ENCODE results near the gene GSC2. TPM values are rescaled to one million over a fixed set of nuclear protein-coding genes. Genes with fewer than 3 reads are reported as not detected.

Gene GSC2, protein sequence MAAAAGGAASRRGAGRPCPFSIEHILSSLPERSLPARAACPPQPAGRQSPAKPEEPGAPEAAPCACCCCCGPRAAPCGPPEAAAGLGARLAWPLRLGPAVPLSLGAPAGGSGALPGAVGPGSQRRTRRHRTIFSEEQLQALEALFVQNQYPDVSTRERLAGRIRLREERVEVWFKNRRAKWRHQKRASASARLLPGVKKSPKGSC
- total RNA-seq = not detected

DNA sequence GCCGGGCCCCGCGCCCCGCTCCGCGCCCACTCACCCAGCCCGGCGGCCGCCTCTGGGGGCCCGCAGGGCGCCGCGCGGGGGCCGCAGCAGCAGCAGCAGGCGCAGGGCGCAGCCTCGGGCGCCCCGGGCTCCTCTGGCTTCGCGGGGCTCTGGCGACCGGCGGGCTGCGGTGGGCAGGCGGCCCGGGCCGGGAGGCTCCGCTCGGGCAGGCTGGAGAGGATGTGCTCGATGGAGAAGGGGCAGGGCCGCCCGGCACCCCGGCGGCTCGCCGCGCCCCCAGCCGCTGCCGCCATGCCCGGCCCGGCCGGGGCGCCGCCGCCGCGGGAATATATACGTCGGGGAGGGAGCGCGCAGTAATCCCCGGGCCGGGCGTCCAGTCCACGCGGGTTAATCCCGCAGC lies at the start of gene GSC2:
Gene GSC2, minus strand, starts transcription at position 302 of the 400 bp plus-strand sequence. Its CDS starts 9 bp downstream, at position 293.
- ATAC-seq (no peak), DNase-seq (ENCODE audit: low spot score in 2 of 2) (no peak)
- Mint-ChIP-seq H3K36me3 (peaks cover 14 to 21% of the 10 kb centered on the region in 2 donors), H3K9me3 (no peaks in the 10 kb centered on the region), H3K27ac (no peak within 1 kb of the TSS)

DNA sequence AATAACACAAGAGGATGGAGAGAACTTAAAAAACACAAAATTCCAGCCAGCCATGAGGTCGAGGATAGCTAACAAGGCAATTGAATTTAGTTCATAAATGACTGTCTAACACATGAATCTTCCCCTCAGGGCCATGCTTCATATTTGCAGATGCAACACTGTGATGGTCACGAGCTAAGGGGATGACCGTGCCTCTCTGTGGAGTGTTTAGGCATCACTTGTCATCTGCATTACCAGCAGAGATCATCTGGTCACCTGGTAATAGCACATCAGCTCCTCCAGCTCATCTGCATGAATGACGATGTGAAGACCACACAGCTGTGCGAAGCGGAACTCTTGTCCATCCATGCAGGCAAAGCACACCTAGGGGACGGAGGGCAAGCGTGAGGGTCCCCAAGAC lies 49.4 kb upstream of the GSC2 start:
- DNase-seq (ENCODE audit: low spot score in 2 of 2) (no peak), ATAC-seq (no peak)
- H3K27ac Mint-ChIP-seq = no peak overlapping the region
- H3K36me3 Mint-ChIP-seq = no peaks in the 10 kb centered on the region
- peaks cover 0 to 3% of the 10 kb centered on the region in 2 donors for H3K9me3 Mint-ChIP-seq

DNA sequence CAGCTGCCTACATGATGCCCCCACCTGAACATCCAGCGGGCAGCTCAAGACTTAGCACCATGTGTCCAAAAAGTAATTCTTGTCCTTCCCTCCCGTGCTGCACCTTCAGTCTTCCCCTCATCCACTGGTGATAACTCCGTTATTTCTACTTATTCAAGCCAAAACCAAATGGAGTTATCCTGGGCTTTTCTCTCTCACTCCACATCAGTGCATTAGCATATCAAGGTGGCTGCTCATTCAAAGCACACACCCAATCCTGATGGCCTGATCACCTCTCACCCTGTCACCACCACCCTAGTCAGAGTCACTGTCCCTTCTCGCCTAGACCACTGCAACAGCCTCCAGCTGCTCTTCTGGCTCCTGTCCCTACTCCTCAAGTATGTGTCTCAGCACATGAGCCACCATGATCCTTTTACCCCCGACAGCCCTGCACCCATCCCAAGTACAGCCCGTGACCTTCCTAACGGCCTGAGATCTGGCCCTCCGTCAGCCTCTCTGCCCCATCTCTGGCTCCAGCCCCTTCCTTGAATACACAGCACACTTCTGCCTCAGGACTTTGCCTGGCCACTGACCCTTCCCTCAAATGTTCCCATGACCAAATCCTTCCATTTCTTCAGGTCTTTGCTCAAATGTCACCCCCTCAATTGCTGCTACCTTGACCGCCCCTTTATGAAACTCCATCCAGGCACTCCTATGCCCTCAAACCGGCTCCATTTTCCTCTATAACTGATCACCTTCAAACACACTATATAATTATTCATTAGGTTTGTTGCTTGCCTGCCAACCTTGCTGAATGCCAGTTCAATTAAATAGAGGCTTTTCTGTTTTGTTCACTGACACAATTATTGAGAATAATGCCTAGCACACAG lies 48.1 kb upstream of the GSC2 start:
- ATAC-seq (no peak), DNase-seq (ENCODE audit: low spot score in 2 of 2) (no peak)
- Mint-ChIP-seq H3K27ac (no peak overlapping the region), H3K36me3 (no peaks in the 10 kb centered on the region), H3K9me3 (peaks cover 0 to 3% of the 10 kb centered on the region in 2 donors)

DNA sequence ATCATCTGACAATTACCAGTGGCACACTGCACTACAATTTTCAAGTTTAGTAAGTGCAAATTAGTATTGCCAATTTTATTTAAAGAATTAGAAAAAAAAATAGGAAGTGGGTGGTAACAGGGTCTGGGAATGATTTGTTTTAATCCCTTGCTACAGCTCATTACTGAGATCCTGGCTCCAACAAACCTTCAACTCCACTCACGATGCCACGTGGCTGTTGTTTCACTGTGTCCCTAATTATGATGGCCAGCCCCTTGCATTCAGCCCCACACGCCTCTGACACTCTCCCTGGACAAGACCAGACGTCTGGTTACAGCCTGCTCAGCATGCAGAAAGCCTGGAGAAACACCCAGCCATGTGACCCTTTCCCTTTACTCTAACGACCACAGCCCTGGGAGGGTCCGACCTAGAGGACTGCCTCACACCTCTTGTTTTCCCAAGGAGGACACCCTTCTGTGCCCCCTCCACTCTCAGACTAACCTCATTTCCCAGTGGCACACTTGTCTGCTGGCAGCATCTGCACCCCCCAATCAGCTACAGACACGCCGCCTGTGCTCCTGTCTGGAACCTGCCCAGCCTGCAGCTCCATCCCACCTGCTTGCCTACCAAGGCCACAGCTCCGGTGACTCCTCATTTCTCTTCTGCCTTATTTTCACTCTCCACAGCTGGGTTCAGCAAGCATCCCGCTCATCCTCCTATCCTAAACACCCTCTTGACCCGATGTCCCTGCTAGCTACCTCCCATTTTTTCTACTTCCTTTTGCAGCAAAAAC lies 46.9 kb upstream of the GSC2 start:
- Mint-ChIP-seq H3K27ac (no peak overlapping the region), H3K36me3 (no peaks in the 10 kb centered on the region), H3K9me3 (no peaks in the 10 kb centered on the region)
- DNase-seq (ENCODE audit: low spot score in 2 of 2) (no peak), ATAC-seq (no peak)

DNA sequence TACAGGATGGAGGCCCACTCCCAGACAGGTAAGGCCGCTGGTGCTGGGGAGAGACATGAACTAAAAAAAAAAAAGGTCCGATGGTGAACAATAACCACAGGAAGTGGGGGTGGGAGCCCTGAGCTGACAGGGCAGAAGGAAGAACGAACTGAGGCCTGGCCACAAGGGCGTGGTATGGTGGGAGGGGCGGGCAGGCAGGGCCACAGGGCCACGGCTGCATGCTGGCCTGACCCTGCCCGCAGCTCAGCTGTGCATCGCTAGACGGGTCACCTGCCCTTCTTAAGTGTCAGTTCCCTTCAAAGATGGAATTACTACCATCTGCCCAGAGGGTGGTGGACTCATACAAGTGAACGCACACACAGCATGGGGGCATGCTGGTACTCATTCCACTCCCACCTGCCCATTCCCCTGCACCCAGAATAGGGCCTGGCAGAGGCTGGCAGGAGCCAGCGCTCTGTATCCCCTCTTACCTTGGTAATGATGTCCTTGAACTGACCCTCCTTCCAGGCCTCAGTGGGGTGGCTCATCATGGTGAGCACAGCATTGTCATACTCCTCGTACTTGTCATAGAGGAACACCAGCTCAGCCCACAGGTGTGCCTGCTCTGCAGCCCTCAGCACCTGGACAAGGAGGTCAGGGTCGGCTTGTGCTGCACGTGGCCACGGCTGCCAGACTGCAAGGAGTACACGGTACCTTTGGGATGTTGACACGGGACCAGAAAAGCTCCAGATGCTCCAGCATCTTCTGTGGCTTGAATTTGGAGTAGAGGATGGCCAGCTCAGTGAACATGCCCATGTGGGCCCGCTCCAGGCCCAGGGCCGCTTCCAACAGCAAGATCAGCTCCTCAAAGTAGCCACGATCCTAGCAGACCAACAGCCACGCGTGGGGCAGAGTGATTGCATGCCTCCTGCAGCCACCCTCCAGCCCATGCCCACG lies 46.0 kb upstream of the GSC2 start:
- Mint-ChIP-seq H3K36me3 (no peaks in the 10 kb centered on the region), H3K27ac (peak overlapping the region in 1 of 2 donors; percentile 17), H3K9me3 (no peaks in the 10 kb centered on the region)
- DNase-seq (ENCODE audit: low spot score in 2 of 2) (no peak), ATAC-seq (peak in 1 of 2 donors; percentile 45)

DNA sequence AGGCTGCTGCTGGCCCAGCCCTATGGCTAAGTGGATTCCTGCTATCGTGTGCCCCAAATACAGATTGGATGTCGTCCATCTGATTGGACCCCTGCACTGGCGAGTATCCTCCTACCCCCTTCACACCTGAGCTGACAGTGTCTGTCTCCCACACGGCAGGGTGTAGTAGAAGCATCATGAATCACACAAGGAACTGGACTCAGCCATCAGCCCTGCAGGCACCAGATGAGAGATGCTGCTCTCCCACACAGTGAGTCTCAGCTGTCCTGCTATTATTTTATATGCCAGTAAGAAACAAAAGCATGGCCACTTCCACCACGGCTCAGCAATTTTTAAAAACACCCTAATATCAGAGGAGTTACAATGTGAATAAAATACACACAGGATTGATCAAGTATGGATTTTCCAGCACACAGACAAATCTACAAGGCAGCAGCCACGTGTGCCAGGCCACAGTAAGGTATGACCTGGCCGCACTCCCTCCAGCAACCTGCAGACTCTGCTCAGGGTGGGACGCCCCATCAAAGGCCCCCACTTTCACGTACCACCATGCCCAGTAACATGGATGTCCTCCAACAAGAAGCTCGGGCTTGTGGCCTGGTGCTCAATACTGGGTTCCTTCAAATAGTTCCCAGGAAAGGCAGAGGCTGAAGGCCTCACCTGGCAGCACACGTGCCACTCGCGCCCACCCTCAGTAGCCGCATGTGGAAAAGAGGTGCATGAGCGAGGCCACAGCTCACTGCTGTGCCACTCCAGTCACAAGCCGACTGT lies 44.9 kb upstream of the GSC2 start:
- DNase-seq (ENCODE audit: low spot score in 2 of 2) = no peak
- H3K27ac Mint-ChIP-seq = peak overlapping the region in 1 of 2 donors; percentile 9
- H3K9me3 Mint-ChIP-seq = no peaks in the 10 kb centered on the region
- no peaks in the 10 kb centered on the region for H3K36me3 Mint-ChIP-seq
- no peak for ATAC-seq

DNA sequence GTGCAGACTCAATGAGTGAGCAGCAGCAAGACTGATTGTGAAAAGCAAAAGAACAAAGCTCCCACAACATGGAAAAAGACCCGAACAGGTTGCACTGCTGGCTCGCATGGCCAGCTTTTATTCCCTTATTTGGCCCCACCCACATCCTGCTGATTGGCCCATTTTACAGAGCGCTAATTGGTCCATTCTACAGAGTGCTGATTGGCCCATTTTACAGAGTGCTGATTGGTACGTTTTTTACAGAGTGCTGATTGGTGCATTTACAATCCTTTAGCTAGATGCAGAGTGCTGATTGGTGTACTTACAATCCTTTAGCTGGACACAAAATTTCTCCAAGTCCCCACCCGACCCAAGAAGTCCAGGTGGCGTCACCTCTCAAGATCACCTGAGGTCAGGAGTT lies 43.8 kb upstream of the GSC2 start:
- no peak overlapping the region for H3K27ac Mint-ChIP-seq
- ATAC-seq (no peak), DNase-seq (ENCODE audit: low spot score in 2 of 2) (no peak)
- H3K9me3 Mint-ChIP-seq = no peaks in the 10 kb centered on the region
- no peaks in the 10 kb centered on the region for H3K36me3 Mint-ChIP-seq

DNA sequence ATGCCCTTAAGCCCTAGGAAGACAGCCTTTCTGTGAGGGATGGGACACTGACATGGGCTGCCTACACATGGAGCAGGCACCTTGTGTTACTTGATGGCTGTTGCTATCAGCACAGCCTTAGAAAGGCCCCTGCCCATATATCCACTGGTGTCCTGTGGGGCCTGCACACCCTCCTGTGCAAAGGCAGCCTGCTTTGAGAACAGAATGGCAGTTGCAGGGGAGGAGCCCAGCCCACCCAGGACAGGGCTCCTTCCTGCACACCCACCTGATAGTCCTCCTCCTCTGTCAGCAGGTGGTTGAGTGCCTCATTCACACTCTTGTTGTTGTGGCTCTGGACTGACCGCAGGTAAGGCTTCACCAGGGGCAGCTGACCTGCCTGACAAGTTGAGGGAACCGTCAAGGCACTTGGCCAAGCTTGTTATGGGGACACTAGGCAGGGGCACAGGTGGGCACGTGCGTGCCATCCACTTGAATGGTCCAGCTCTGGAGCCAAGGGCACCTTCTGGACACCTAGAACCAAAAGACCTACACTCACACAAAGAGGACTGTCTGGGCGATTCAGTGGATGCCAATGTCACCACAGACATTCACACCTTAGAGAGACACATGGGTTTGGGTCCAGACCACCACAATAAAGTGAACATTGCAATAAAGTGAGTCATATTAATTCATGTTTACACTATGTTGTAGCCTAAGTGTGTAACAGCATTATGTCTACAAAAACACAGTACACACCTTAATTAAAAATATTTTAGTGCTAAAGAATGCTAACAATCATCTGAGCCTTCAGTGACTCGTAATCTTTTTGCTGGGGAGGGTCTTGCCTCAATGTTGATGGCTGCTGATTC lies 37.8 kb upstream of the GSC2 start:
- Mint-ChIP-seq H3K9me3 (no peaks in the 10 kb centered on the region), H3K27ac (no peak overlapping the region), H3K36me3 (no peaks in the 10 kb centered on the region)
- DNase-seq (ENCODE audit: low spot score in 2 of 2) = no peak
- ATAC-seq = no peak

DNA sequence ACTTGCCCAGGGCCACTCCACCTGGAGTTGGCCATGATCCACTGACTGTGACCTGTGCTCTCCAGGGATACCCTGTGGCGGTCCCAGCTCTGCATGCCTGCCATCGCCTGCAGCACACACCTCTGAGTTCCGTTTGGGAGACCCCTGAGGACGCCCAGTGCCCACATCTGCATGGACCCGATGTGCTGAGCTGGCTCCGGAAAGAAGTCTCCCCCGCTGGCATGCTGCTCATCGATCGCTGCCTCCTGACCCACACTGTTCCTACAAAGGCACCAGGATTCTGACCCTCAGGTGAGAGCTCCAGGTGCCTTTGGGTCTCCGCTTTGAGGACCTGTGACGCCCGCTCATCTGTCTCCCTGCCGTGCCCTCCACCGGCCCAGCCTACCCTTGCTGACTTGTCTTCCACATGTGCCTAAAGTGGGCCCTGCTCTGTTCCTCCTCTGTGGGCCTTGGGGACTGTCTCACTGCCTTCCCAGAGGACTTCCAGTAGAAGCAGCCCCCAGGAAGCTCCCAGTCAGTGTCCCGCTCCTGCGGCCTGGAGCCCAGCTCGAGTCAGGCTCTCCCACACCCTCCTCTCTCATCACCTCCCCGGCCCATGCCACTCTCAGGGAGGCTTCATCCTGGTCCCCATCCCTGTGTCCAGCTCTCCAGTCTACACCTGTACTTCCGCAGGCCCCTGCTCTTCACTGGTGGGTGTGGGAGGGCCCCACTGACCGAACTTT lies 34.3 kb upstream of the GSC2 start:
- no peak overlapping the region for H3K27ac Mint-ChIP-seq
- H3K9me3 Mint-ChIP-seq = no peaks in the 10 kb centered on the region
- no peaks in the 10 kb centered on the region for H3K36me3 Mint-ChIP-seq
- no peak for DNase-seq (ENCODE audit: low spot score in 2 of 2)
- ATAC-seq = no peak

DNA sequence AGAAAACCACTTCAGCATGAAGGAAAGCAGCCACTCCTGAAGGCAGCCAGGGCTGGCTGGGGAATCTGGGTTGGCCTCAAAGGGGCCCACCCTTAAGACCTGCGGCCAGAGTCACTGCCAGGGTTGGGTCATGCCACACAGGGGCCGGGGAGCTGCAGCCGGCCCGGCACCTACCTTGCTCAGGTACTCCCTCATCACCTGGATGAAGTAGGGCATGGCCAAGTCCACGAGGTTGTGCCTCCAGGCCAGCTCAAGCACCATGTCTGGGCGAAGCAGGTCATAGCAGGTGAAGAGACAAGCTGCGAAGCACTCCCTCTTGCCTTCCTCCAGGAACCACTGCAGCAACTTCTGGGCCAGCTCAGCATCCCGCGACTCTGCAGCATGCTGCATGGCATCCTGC lies 33.1 kb upstream of the GSC2 start:
- no peak for DNase-seq (ENCODE audit: low spot score in 2 of 2)
- Mint-ChIP-seq H3K27ac (peak overlapping the region in 1 of 2 donors; percentile 88), H3K9me3 (no peaks in the 10 kb centered on the region), H3K36me3 (no peaks in the 10 kb centered on the region)
- no peak for ATAC-seq

DNA sequence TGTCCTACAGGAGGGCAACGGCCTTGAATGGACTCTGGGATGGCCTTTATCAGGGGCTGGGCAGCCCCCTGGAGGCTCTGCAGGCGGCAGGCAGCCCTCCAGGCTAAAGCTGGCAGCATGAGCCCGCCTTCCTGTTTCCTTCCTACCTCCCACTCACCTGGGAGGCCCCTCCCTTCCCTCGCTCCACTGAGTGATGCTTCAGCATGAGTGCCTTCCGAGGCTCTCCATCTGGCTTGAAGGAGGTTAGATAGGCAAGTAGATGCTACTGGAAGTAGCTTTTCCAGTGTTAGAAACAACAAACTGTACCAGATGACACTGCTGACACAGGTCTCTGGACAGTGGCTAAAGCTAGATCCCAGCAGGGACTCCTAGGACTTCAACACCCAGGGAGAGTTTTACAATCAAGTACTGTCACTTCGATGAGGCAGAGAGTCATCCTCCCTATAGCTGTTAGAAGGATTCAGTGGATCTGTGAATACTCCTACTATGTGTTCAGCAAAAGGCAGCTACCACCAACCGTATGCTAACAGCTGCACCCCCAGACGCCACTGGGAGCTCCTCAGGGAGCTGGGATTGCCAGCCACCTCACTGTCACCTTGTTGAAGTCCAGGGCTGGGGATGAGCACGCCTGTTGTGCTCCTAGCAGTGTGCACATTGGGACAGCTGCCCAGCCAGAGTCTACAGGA lies 32.5 kb upstream of the GSC2 start:
- Mint-ChIP-seq H3K27ac (peak overlapping the region; percentile 84 to 88), H3K36me3 (no peaks in the 10 kb centered on the region), H3K9me3 (no peaks in the 10 kb centered on the region)
- DNase-seq (ENCODE audit: low spot score in 2 of 2) (no peak), ATAC-seq (no peak)

DNA sequence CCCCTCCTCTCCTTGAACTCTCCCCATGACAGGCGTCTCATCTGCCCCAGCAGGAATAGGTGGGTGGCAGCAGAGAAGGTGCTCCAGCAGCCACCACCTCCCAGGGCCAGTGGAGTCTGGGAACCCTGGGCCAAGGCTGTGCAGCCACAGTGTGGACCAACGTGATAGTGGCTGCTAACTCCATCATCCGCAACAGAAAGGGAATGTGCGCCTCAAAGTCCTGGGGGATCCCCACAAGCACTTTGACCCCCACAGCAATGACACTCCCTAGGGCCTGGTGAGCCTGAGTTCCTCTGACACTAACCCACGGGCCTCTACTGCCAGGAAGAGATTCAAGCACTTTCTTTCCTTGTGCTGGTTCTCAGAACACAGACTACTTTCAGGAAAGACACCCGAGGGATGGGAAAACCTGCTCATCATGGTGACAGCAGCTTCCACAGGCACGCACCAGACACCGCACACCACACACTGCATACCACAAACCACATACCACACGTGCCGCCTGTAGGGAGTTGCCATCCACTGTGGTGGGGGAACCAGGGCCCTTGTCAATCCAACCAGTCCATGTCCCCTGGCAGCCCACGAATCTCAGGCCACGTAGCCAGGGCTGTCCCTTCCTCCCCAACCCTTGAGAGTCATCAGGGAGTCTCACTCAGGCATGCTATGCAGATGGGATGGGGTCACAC lies 31.8 kb upstream of the GSC2 start:
- Mint-ChIP-seq H3K9me3 (no peaks in the 10 kb centered on the region), H3K27ac (peak overlapping the region; percentile 84 to 88), H3K36me3 (no peaks in the 10 kb centered on the region)
- DNase-seq (ENCODE audit: low spot score in 2 of 2) (peak in 1 of 2 donors; percentile 84), ATAC-seq (peak in 1 of 2 donors; percentile 53)

DNA sequence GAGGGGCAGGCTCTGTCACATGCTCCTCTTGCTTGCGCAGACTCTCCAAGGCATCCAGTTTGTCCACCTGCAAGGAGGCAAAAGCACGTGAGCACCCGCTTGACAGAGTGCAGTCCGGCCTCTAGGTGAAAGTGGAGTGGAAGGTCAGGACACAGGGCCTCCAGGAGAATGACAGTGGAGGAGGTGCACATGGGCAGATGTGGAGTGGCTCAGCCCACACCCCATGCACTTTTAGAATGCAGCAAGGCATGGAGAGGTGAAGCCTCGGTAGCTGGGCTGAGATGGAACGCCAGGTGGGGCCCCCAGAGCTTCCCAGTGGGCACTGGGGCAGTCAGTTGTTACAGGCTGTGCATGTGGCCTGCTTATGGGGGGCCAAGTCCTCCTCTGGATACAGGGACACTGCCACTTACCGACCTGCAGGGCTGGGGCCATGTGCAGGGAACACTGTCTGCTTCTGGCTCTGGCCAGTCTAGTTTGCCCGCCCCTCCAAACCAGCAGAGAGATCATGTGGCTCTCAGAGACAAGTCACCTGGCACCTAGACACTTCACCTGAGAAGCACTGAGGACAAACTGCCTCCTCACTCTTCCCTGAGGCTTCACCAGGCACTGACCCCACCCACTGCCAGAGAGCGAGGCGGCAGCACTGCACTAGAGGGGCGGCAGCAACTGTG lies 30.8 kb upstream of the GSC2 start:
- DNase-seq (ENCODE audit: low spot score in 2 of 2) (no peak), ATAC-seq (no peak)
- Mint-ChIP-seq H3K9me3 (no peaks in the 10 kb centered on the region), H3K36me3 (no peaks in the 10 kb centered on the region), H3K27ac (peak overlapping the region; percentile 68 to 88)

All from activated naive CD4-positive, alpha-beta T cell treated with anti-CD3 and anti-CD28 coated beads, Interleukin-2, amount 50 U/mL, for 72 hours (primary cell).